ENCODE data around the gene RSPH1.

- TF ChIP-seq, protein P1, sequence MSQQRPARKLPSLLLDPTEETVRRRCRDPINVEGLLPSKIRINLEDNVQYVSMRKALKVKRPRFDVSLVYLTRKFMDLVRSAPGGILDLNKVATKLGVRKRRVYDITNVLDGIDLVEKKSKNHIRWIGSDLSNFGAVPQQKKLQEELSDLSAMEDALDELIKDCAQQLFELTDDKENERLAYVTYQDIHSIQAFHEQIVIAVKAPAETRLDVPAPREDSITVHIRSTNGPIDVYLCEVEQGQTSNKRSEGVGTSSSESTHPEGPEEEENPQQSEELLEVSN (IDR thresholded peaks at IDR 0.05; ENCODE audit: borderline replicate concordance, low read depth): no peak
- TF ChIP-seq, protein P2, sequence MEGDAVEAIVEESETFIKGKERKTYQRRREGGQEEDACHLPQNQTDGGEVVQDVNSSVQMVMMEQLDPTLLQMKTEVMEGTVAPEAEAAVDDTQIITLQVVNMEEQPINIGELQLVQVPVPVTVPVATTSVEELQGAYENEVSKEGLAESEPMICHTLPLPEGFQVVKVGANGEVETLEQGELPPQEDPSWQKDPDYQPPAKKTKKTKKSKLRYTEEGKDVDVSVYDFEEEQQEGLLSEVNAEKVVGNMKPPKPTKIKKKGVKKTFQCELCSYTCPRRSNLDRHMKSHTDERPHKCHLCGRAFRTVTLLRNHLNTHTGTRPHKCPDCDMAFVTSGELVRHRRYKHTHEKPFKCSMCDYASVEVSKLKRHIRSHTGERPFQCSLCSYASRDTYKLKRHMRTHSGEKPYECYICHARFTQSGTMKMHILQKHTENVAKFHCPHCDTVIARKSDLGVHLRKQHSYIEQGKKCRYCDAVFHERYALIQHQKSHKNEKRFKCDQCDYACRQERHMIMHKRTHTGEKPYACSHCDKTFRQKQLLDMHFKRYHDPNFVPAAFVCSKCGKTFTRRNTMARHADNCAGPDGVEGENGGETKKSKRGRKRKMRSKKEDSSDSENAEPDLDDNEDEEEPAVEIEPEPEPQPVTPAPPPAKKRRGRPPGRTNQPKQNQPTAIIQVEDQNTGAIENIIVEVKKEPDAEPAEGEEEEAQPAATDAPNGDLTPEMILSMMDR (IDR thresholded peaks at IDR 0.05): no peak
- TF ChIP-seq SREBF2 (IDR thresholded peaks at IDR 0.05): no peak
- no peak for TF ChIP-seq POLR2A (IDR thresholded peaks at IDR 0.05; ENCODE audit: low read length)
- no peak for TF ChIP-seq CHD2 (IDR thresholded peaks at IDR 0.05; ENCODE audit: low read length, partially characterized antibody)
- no peak for TF ChIP-seq BHLHE40 (IDR thresholded peaks at IDR 0.05; ENCODE audit: low read depth, low read length)
- TF ChIP-seq RARB (CRISPR knock-in tag; IDR thresholded peaks at IDR 0.05): no peak
- no peak for TF ChIP-seq SMC3 (IDR thresholded peaks at IDR 0.05)
Observed at GRCh38 chr21:42424914-42425541, 71.0 kb downstream of the RSPH1 start.
